HepG2 (cell line): ENCODE measurements around the gene DIS3L2. TPM values are rescaled to one million over a fixed set of nuclear protein-coding genes. Genes with fewer than 3 reads are reported as not detected.

Source experiments
- BORCS8-MEF2B ChIP-seq: sonication (generic); formaldehyde crosslinking; IDR thresholded peaks from 2 replicates; pipeline ENCODE4 v1.8.0; 2022; ENCODE audit warnings: mild to moderate bottlenecking, missing genetic modification reagents
- DNMT1 ChIP-seq: sonication (generic); formaldehyde crosslinking; IDR thresholded peaks from 2 replicates; pipeline ENCODE4 v1.5.1; 2020; ENCODE audit warnings: mild to moderate bottlenecking, missing genetic modification reagents
- GABPA ChIP-seq, 2 experiments: IDR thresholded peaks; 2 replicates each; pipeline ENCODE4 v1.6.1; 2011 to 2016; ENCODE audit warnings: low read depth in 2 of 2, low read length in 1 of 2, missing biosample characterization in 1 of 2, missing genetic modification characterization in 1 of 2
- HHEX ChIP-seq: IDR thresholded peaks from 2 replicates; pipeline ENCODE4 v1.6.1; 2016; ENCODE audit warnings: control low read depth
- IKZF4 ChIP-seq: sonication (generic); formaldehyde crosslinking; IDR thresholded peaks from 2 replicates; pipeline ENCODE4 v1.5.1; 2020; ENCODE audit warnings: borderline replicate concordance, mild to moderate bottlenecking, low read depth, missing genetic modification reagents; ENCODE audit errors: not compliant biosample characterization
- MAZ ChIP-seq, 2 experiments: sonication (generic) in 1 of 2; formaldehyde crosslinking in 1 of 2; IDR thresholded peaks; 2 replicates each; pipeline versions ENCODE4 v1.5.0 to v1.6.1; 2012 to 2020; ENCODE audit warnings: low read depth in 2 of 2, mild to moderate bottlenecking in 2 of 2, borderline replicate concordance in 1 of 2, improper control_type of control experiment in 1 of 2, low read length in 1 of 2, missing genetic modification reagents in 1 of 2, moderate library complexity in 1 of 2
- RAD51 ChIP-seq: fragments of 450-650 bp; IDR thresholded peaks from 2 replicates; pipeline ENCODE4 v1.6.1; 2016; ENCODE audit warnings: borderline replicate concordance
- TCF7 ChIP-seq: sonication (generic); IDR thresholded peaks from 2 replicates; pipeline ENCODE4 v1.6.1; 2016; ENCODE audit warnings: antibody characterized with exemption, low read depth
- YEATS4 ChIP-seq: sonication (generic); formaldehyde crosslinking; IDR thresholded peaks from 2 replicates; pipeline ENCODE4 v1.4.0; 2020; ENCODE audit warnings: missing genetic modification reagents, borderline replicate concordance
- ZBTB38 ChIP-seq: sonication (generic); formaldehyde crosslinking; IDR thresholded peaks from 2 replicates; pipeline ENCODE4 v1.5.1; 2020; ENCODE audit warnings: mild to moderate bottlenecking, missing genetic modification reagents
- ZNF451 ChIP-seq: sonication (generic); formaldehyde crosslinking; IDR thresholded peaks from 2 replicates; pipeline ENCODE4 v1.5.0; 2020; ENCODE audit warnings: mild to moderate bottlenecking, missing genetic modification reagents
- ZNF496 ChIP-seq: sonication (generic); formaldehyde crosslinking; IDR thresholded peaks from 2 replicates; pipeline ENCODE4 v1.8.1; 2023; ENCODE audit warnings: mild to moderate bottlenecking, moderate library complexity, missing genetic modification reagents; ENCODE audit not compliant: insufficient replicate concordance
- ZNF775 ChIP-seq: sonication (generic); formaldehyde crosslinking; IDR thresholded peaks from 2 replicates; pipeline ENCODE4 v1.4.0; 2020; ENCODE audit warnings: missing genetic modification reagents, mild to moderate bottlenecking, moderate library complexity, borderline replicate concordance
- polyA plus RNA-seq, 8 experiments: library from polyadenylated mRNA; depleted of rRNA in 3 of 8; stranded (reverse) in 7 of 8; unstranded in 1 of 8; fragments of >200 nt; fragmentation: Illumina TruSeq in 4 of 8; extraction: Trizol in 4 of 8; gene quantifications; 2 replicates each; pipeline versions ENCODE4 v1.2.1 to v1.2.3, GENCODE V29; 2011 to 2016; ENCODE audit warnings: low read depth in 4 of 8, missing spikeins in 1 of 8, mixed read lengths in 1 of 8; ENCODE audit not compliant: insufficient read depth in 1 of 8
- total RNA-seq, 5 experiments: library from RNA; depleted of rRNA; stranded (reverse); fragments of >200 nt; fragmentation: Illumina TruSeq; extraction: Trizol; gene quantifications; 2 replicates each; pipeline ENCODE4 v1.2.3, GENCODE V29; 2016; ENCODE audit warnings: low read depth in 1 of 5
- TF ChIP-seq, protein P1 (sequence below): sonication (generic); formaldehyde crosslinking; IDR thresholded peaks from 2 replicates; pipeline ENCODE4 v1.4.0; 2020; ENCODE audit warnings: missing genetic modification reagents
- TF ChIP-seq, protein P2 (sequence below): sonication (generic); formaldehyde crosslinking; IDR thresholded peaks from 2 replicates; pipeline ENCODE4 v1.5.0; 2020; ENCODE audit warnings: mild to moderate bottlenecking, missing genetic modification reagents, borderline replicate concordance

The DIS3L2 gene
- total and polyA plus RNA-seq, 2 of the 13 experiments (the other 11 are each of a cell fraction or from before 2014, with no cell fraction given) = 7.0 to 23.9 TPM

DNA sequence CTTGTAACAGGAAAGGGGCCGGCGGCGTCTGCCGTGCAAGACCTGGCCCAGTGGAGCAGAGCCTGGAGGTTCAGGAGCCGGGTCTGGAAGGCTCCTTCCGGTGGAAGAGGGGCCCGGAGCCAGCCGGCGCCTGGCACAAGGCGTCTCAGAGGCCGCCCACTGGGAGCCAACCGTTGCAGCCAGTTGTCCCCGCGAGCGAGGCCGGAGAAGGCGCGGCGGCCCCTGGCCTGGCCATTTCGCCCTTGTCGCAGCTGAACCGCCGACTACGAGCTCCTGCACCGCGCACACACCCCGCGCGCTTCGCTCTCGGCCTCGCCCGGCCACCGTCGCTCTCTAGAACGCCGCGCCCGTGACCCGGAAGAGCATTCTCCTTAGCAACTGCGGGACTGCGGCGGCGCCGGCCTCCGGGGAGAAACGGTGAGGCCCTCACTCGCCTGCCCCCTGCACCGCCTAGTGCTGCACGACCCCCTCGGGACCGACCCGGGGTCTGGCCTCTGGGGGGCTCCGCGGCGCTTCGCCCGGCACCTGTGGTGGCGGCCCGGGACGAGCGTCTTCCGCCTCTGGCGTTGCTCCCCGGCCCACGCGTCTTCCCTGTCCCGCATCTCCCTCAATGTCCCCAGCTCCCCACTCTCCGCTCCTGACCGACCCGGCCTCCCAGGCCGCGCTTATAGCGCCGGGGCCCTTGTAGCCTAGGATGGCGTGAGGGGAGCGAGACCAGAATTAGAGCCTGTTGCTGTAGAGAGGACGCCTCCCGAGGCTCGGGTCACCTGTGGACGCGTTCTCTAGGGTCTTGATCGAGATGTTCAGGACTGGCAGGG lies at the start of gene DIS3L2 (continued):
- TF ChIP-seq MAZ (IDR thresholded peaks at IDR 0.05; ENCODE audit: borderline replicate concordance, low read depth, low read length) (peak; percentile 77; the same call in 1 of the 2 replicates), MAZ (CRISPR knock-in tag; IDR thresholded peaks at IDR 0.05; ENCODE audit: low read depth) (peak; percentile 86), ZBTB38 (CRISPR knock-in tag) (no peak; the same call in 1 of the 2 replicates), RAD51 (no peak), HHEX (no peak; the same call in 1 of the 2 replicates), GABPA (IDR thresholded peaks at IDR 0.05; ENCODE audit: low read depth, low read length) (peak; percentile 86), GABPA (CRISPR knock-in tag; IDR thresholded peaks at IDR 0.05; ENCODE audit: low read depth) (peak; percentile 92), YEATS4 (CRISPR knock-in tag) (peak; percentile 96; the same call in 1 of the 2 replicates), TCF7 (no peak), BORCS8-MEF2B (CRISPR knock-in tag) (peak; percentile 93; the same call in 1 of the 2 replicates), DNMT1 (no peak), ZNF775 (no peak), ZNF496 (CRISPR knock-in tag) (no peak), ZNF451 (peak; percentile 96), IKZF4 (no peak)
- TF ChIP-seq, protein P1, sequence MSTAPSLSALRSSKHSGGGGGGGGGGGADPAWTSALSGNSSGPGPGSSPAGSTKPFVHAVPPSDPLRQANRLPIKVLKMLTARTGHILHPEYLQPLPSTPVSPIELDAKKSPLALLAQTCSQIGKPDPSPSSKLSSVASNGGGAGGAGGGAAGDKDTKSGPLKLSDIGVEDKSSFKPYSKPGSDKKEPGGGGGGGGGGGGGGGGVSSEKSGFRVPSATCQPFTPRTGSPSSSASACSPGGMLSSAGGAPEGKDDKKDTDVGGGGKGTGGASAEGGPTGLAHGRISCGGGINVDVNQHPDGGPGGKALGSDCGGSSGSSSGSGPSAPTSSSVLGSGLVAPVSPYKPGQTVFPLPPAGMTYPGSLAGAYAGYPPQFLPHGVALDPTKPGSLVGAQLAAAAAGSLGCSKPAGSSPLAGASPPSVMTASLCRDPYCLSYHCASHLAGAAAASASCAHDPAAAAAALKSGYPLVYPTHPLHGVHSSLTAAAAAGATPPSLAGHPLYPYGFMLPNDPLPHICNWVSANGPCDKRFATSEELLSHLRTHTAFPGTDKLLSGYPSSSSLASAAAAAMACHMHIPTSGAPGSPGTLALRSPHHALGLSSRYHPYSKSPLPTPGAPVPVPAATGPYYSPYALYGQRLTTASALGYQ (CRISPR knock-in tag) = peak; percentile 91
- TF ChIP-seq, protein P2, sequence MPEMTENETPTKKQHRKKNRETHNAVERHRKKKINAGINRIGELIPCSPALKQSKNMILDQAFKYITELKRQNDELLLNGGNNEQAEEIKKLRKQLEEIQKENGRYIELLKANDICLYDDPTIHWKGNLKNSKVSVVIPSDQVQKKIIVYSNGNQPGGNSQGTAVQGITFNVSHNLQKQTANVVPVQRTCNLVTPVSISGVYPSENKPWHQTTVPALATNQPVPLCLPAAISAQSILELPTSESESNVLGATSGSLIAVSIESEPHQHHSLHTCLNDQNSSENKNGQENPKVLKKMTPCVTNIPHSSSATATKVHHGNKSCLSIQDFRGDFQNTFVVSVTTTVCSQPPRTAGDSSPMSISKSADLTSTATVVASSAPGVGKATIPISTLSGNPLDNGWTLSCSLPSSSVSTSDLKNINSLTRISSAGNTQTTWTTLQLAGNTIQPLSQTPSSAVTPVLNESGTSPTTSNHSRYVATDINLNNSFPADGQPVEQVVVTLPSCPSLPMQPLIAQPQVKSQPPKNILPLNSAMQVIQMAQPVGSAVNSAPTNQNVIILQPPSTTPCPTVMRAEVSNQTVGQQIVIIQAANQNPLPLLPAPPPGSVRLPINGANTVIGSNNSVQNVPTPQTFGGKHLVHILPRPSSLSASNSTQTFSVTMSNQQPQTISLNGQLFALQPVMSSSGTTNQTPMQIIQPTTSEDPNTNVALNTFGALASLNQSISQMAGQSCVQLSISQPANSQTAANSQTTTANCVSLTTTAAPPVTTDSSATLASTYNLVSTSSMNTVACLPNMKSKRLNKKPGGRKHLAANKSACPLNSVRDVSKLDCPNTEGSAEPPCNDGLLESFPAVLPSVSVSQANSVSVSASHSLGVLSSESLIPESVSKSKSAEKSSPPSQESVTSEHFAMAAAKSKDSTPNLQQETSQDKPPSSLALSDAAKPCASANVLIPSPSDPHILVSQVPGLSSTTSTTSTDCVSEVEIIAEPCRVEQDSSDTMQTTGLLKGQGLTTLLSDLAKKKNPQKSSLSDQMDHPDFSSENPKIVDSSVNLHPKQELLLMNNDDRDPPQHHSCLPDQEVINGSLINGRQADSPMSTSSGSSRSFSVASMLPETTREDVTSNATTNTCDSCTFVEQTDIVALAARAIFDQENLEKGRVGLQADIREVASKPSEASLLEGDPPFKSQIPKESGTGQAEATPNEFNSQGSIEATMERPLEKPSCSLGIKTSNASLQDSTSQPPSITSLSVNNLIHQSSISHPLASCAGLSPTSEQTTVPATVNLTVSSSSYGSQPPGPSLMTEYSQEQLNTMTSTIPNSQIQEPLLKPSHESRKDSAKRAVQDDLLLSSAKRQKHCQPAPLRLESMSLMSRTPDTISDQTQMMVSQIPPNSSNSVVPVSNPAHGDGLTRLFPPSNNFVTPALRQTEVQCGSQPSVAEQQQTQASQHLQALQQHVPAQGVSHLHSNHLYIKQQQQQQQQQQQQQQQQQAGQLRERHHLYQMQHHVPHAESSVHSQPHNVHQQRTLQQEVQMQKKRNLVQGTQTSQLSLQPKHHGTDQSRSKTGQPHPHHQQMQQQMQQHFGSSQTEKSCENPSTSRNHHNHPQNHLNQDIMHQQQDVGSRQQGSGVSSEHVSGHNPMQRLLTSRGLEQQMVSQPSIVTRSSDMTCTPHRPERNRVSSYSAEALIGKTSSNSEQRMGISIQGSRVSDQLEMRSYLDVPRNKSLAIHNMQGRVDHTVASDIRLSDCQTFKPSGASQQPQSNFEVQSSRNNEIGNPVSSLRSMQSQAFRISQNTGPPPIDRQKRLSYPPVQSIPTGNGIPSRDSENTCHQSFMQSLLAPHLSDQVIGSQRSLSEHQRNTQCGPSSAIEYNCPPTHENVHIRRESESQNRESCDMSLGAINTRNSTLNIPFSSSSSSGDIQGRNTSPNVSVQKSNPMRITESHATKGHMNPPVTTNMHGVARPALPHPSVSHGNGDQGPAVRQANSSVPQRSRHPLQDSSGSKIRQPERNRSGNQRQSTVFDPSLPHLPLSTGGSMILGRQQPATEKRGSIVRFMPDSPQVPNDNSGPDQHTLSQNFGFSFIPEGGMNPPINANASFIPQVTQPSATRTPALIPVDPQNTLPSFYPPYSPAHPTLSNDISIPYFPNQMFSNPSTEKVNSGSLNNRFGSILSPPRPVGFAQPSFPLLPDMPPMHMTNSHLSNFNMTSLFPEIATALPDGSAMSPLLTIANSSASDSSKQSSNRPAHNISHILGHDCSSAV (CRISPR knock-in tag) = 0 out of 2 replicates have a peak, but pooled peaks have one; percentile 57
